Endothelial cell of umbilical vein (primary cell): ENCODE results near the gene NFATC4. TPM values are rescaled to one million over a fixed set of nuclear protein-coding genes. Genes with fewer than 3 reads are reported as not detected.
A peak's percentile ranks its signal among the peaks of the same experiment; 100 is the strongest.

ENCODE experiments used
- BruUV-seq: library from RNA; stranded (reverse); fragments of 400-500 nt; replicated peaks from 2 replicates; lab custom pipeline; 2021; lab: Mats Ljungman, UMichigan
- CTCF ChIA-PET: fragments of 300-600, 350-600 bp; sonication (Branson Sonifier 250); formaldehyde crosslinking; loops from one replicate; lab custom pipeline; 2021; ENCODE audit warnings: antibody characterized with exemption, inconsistent platforms; lab: Charles Lee
- POLR2A ChIA-PET: fragments of 300-600, 350-600 bp; sonication (Branson Sonifier 250); formaldehyde crosslinking; loops from one replicate; lab custom pipeline; 2021; ENCODE audit warnings: antibody characterized with exemption, inconsistent platforms; lab: Charles Lee
- DNase-seq: peaks from one replicate; pipeline ENCODE4 v3.0.0-alpha.2; 2011; ENCODE audit warnings: low read depth, low spot score
- FAIRE-seq: peaks from 2 replicates; lab custom pipeline; 2011; peaks lifted over from hg19 to GRCh38; lab: Jason Lieb, UNC
- H2AFZ ChIP-seq: 2 replicates; pipeline ENCODE4 v1.6.0; 2012; ENCODE audit warnings: low read depth, low read length, control low read depth, inconsistent platforms
- H3K27ac ChIP-seq: 2 replicates; pipeline ENCODE4 v1.5.1; 2011; ENCODE audit warnings: low read depth, mild to moderate bottlenecking, control low read depth, low read length, moderate library complexity; ENCODE audit not compliant: insufficient read depth
- H3K27me3 ChIP-seq, 2 experiments: 2 replicates each; pipeline versions ENCODE4 v1.6.0 to v1.6.1; 2011; ENCODE audit warnings: low read length in 2 of 2, mixed read lengths in 1 of 2; ENCODE audit not compliant: control insufficient read depth in 2 of 2, insufficient read depth in 2 of 2
- H3K36me3 ChIP-seq, 2 experiments: 2 replicates in 1 of 2; 3 replicates in 1 of 2; pipeline ENCODE4 v1.5.1; 2011; ENCODE audit warnings: low read length in 2 of 2, mild to moderate bottlenecking in 1 of 2, moderate library complexity in 1 of 2; ENCODE audit not compliant: control insufficient read depth in 2 of 2, insufficient read depth in 2 of 2; ENCODE audit errors: extremely low read depth in 1 of 2
- H3K4me1 ChIP-seq: 3 replicates; pipeline ENCODE4 v1.5.1; 2011; ENCODE audit warnings: mild to moderate bottlenecking, low read length; ENCODE audit not compliant: control insufficient read depth, insufficient read depth; ENCODE audit errors: extremely low read depth
- H3K4me2 ChIP-seq: 2 replicates; pipeline ENCODE4 v1.6.1; 2011; ENCODE audit warnings: low read length, control low read depth, mixed read lengths; ENCODE audit not compliant: insufficient read depth
- H3K4me3 ChIP-seq, 3 experiments: fragments of 200-600 bp in 1 of 3; sonication (generic), shearing (Covaris generic) in 1 of 3; replicated peaks in 1 of 3; 2 replicates each; pipeline ENCODE4 v1.5.1; 2011 to 2016; ENCODE audit warnings: control low read depth in 3 of 3, low read length in 3 of 3, mild to moderate bottlenecking in 2 of 3, inconsistent platforms in 1 of 3, low read depth in 1 of 3, moderate library complexity in 1 of 3; ENCODE audit not compliant: insufficient read depth in 1 of 3
- H3K79me2 ChIP-seq: 2 replicates; pipeline ENCODE4 v1.6.0; 2012; ENCODE audit warnings: low read length, inconsistent platforms; ENCODE audit not compliant: control insufficient read depth, insufficient read depth
- H3K9ac ChIP-seq: replicated peaks from 2 replicates; pipeline ENCODE3; 2011; ENCODE audit warnings: low read length, control low read depth; ENCODE audit not compliant: insufficient read depth; ENCODE audit errors: extremely low read depth
- H3K9me1 ChIP-seq: replicated peaks from 3 replicates; pipeline ENCODE4 v1.6.0; 2011; ENCODE audit warnings: mild to moderate bottlenecking, low read length; ENCODE audit not compliant: control insufficient read depth, insufficient read depth; ENCODE audit errors: extremely low read depth
- H3K9me3 ChIP-seq: replicated peaks from 2 replicates; pipeline ENCODE4 v1.5.1; 2012; ENCODE audit warnings: low read length, inconsistent platforms; ENCODE audit not compliant: control insufficient read depth, insufficient read depth
- H4K20me1 ChIP-seq: replicated peaks from 2 replicates; pipeline ENCODE3; 2011; ENCODE audit warnings: mild to moderate bottlenecking, low read length; ENCODE audit not compliant: control insufficient read depth, insufficient read depth; ENCODE audit errors: extremely low read depth
- EZH2 ChIP-seq: IDR thresholded peaks from 2 replicates; pipeline ENCODE4 v1.6.1; 2012; ENCODE audit warnings: borderline replicate concordance, low read depth, mild to moderate bottlenecking, moderate library complexity, low read length, inconsistent platforms; ENCODE audit not compliant: severe bottlenecking
- FOS ChIP-seq: IDR thresholded peaks from 2 replicates; pipeline ENCODE4 v1.6.1; 2011; ENCODE audit warnings: mild to moderate bottlenecking, low read length, moderate library complexity, borderline replicate concordance; ENCODE audit not compliant: insufficient read depth
- GATA2 ChIP-seq: IDR thresholded peaks from 2 replicates; pipeline ENCODE4 v1.7.0; 2011; ENCODE audit warnings: low read depth, mild to moderate bottlenecking, moderate library complexity, mixed read lengths, low read length; ENCODE audit not compliant: insufficient read length, insufficient read depth
- JUN ChIP-seq: IDR thresholded peaks from 2 replicates; pipeline ENCODE4 v1.6.1; 2011; ENCODE audit warnings: borderline replicate concordance, low read depth; ENCODE audit not compliant: insufficient read length, insufficient read depth
- MAX ChIP-seq: IDR thresholded peaks from 2 replicates; pipeline ENCODE4 v1.6.1; 2011; ENCODE audit not compliant: insufficient read depth, insufficient read length
- MYC ChIP-seq: IDR thresholded peaks from one replicate; pipeline ENCODE4 v1.6.1; 2011; ENCODE audit warnings: mild to moderate bottlenecking, low read depth, low read length
- POLR2A ChIP-seq: IDR thresholded peaks from 2 replicates; pipeline ENCODE4 v1.6.1; 2012; ENCODE audit warnings: low read depth, mild to moderate bottlenecking, control low read depth, low read length
- POLR2AphosphoS5 ChIP-seq: IDR thresholded peaks from 2 replicates; pipeline ENCODE4 v1.6.1; 2012; ENCODE audit warnings: low read depth, mild to moderate bottlenecking, control low read depth, low read length, moderate library complexity; ENCODE audit not compliant: insufficient read depth
- dilution Hi-C: fragments of 300-500 bp; cut with MboI; formaldehyde crosslinking; loops from one replicate; pipeline ENCODE4 v1.15.0; 2019; ENCODE audit warnings: low sequenced_read_pairs; ENCODE audit not compliant: extremely low pct_ligation_motif_present
- intact Hi-C: fragments of 100-400 bp; cut with micrococcal nuclease; formaldehyde crosslinking; loops from one replicate; pipeline ENCODE4 v1.10.0; 2022
- polyA plus RNA-seq, 4 experiments: library from polyadenylated mRNA; depleted of rRNA in 3 of 4; stranded (reverse) in 3 of 4; unstranded in 1 of 4; fragments of >200 nt; gene quantifications; 2 replicates each; pipeline versions ENCODE4 v1.2.1 to v1.2.3, GENCODE V29; 2011 to 2012; ENCODE audit warnings: missing spikeins in 1 of 4
- total RNA-seq: library from RNA; stranded (reverse); gene quantifications from 2 replicates; pipeline ENCODE4 v1.2.3, GENCODE V29; 2021
- TF ChIP-seq, protein P1 (sequence below), 2 donors: IDR thresholded peaks; 1 replicate in 1 of 2; 2 replicates in 1 of 2; pipeline ENCODE4 v1.5.1; 2011; ENCODE audit warnings: low read length in 2 of 2, mild to moderate bottlenecking in 2 of 2, moderate library complexity in 2 of 2, control low read depth in 1 of 2, inconsistent platforms in 1 of 2, low read depth in 1 of 2; ENCODE audit not compliant: insufficient read depth in 1 of 2; ENCODE audit errors: extremely low read depth in 1 of 2

Gene NFATC4
- total and polyA plus RNA-seq, 2 donors (not counting 3 experiments of a cell fraction or from before 2014, with no cell fraction given) = 79.5 to 88.1 TPM

GRCh38 chr14:24417832-24418491 lies 50.0 kb downstream of the NFATC4 start:
- ChIA-PET POLR2A (interaction anchor here (1.0 to 1.8 kb wide), 4 partner anchors 12 to 52 kb away, joined by 3 to 5 read pairs (median 4); partner anchors contain the start of genes KHNYN and NYNRIN), CTCF (interaction anchor here (1.3 to 3.9 kb wide), 7 partner anchors 12 to 85 kb away, joined by 3 to 50 read pairs (median 7); partner anchors contain the start of gene NYNRIN)
- dilution Hi-C loops = no loop called here
- H3K36me3 ChIP-seq = peaks cover 4 to 28% of the 10 kb centered on the region in 2 experiments
- no peak for FAIRE-seq
- no peak overlapping the region for H3K4me3 ChIP-seq
- no peaks in the 10 kb centered on the region for H4K20me1 ChIP-seq
- BruUV-seq = no TSS peak
- H3K4me1 ChIP-seq = peaks cover 17% of the 10 kb centered on the region
- H3K27ac ChIP-seq = peak overlapping the region; percentile 1
- intact Hi-C loops = no loop called here
- DNase-seq = no peak
- H2AFZ ChIP-seq = no peak overlapping the region
- H3K9me3 ChIP-seq = no peaks in the 10 kb centered on the region
- TF ChIP-seq MAX = no peak
- no peak for TF ChIP-seq POLR2A
- TF ChIP-seq, protein P1, sequence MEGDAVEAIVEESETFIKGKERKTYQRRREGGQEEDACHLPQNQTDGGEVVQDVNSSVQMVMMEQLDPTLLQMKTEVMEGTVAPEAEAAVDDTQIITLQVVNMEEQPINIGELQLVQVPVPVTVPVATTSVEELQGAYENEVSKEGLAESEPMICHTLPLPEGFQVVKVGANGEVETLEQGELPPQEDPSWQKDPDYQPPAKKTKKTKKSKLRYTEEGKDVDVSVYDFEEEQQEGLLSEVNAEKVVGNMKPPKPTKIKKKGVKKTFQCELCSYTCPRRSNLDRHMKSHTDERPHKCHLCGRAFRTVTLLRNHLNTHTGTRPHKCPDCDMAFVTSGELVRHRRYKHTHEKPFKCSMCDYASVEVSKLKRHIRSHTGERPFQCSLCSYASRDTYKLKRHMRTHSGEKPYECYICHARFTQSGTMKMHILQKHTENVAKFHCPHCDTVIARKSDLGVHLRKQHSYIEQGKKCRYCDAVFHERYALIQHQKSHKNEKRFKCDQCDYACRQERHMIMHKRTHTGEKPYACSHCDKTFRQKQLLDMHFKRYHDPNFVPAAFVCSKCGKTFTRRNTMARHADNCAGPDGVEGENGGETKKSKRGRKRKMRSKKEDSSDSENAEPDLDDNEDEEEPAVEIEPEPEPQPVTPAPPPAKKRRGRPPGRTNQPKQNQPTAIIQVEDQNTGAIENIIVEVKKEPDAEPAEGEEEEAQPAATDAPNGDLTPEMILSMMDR (IDR thresholded peaks at IDR 0.05; ENCODE audit: extremely low read depth in 1 of 2, insufficient read depth in 1 of 2, low read depth in 1 of 2, low read length in 2 of 2) = no peak
- no peak for TF ChIP-seq EZH2
- TF ChIP-seq POLR2AphosphoS5 = no peak
- TF ChIP-seq MYC = no peak
- no peak for TF ChIP-seq FOS
- TF ChIP-seq GATA2 = no peak
- no peak for TF ChIP-seq JUN
- H3K27me3 ChIP-seq = no peaks in the 10 kb centered on the region
- no peaks in the 10 kb centered on the region for H3K9me1 ChIP-seq
- H3K9ac ChIP-seq = no peak overlapping the region
- no peak overlapping the region for H3K4me2 ChIP-seq
- H3K79me2 ChIP-seq = no peaks in the 10 kb centered on the region
